GM19397 (cell line): Measurements from ENCODE around the gene VAMP4.
A peak's percentile ranks its signal among the peaks of the same experiment; 100 is the strongest.
"Not testable (repeated sequence)": the region's sequence is repeated elsewhere in the genome, so short reads cannot be mapped to it uniquely, and the experiment has no call there.

Source experiments
- ATAC-seq: cut with Tn5 transposase; IDR thresholded peaks from one replicate; pipeline ENCODE4 v1.9.1; 2021; ENCODE audit warnings: mild to moderate bottlenecking, moderate library complexity; ENCODE audit not compliant: unreplicated experiment

VAMP4 gene

DNA sequence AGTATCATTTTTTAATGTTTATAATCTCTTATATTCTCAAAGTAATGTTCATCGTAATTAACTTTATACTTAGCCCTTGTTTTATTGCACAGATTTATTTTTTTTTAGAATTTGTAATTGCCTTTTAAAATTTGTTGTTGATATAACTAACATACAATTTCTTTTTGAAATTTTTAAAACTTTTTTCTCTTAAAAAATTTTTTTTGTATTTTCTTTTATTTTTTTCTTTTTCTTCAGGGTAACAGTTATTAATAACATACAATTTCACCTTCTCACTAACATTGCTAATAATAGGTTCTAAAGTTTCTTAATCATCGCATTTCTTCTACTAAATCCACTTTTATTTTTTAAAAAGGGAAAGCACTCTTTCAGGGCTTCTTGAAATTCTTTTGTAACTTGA lies 11.3 kb upstream of the VAMP4 start:
- ATAC-seq = no peak

DNA sequence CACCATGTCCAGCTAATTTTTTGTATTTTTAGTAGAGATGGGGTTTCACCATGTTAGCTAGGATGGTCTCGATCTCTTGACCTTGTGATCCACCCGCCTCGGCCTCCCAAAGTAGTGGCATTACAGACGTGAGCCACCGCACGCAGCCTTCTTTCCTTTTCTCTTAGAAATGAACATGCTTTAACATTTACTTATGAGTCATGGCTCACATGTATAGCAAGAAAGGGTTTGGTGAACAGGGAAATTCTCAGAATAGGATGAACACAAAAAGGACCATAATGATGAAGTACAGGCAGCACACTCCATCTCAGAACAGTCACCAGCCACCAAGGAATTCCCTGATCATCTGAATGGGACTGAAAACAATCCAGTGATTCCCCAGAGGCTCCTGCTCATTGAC lies 9.4 kb upstream of the VAMP4 start:
- no peak for ATAC-seq

DNA sequence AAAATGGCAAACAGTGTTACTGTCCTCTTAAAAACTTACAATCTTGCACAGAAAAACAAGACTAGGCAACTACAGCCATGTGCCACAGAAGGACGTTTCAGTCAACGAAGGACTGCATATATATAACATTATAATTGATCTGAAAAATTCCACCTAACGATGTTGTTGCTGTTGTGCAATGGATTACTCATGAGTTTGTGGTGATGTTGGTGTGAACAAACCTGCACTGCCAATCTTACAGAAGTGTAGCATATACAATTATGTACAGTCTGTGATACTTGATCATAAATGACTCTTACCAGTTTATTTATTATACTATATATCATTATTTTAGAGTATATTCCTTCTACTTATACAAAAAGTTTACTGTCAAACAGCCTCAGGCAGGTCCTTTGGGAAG lies 6.8 kb upstream of the VAMP4 start:
- no peak for ATAC-seq

DNA sequence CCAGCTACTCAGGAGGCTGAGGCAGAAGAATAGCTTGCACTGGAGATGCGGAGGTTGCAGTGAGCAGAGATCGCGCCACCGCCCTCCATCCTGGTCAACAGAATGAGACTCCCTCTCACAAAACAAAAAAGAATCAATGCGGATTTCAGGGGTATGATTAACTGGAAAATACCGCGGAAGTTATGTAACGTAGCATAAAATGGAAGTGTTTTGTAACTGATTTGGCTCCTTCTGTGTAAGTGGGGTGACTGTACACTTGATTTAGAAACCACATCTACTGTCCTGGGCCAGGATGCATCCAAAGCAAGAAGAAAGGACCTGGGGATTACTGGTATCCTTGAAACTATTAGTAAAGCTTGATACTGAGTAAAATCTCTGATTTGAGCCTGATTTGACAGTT lies 3.1 kb upstream of the VAMP4 start:
- no peak for ATAC-seq

DNA sequence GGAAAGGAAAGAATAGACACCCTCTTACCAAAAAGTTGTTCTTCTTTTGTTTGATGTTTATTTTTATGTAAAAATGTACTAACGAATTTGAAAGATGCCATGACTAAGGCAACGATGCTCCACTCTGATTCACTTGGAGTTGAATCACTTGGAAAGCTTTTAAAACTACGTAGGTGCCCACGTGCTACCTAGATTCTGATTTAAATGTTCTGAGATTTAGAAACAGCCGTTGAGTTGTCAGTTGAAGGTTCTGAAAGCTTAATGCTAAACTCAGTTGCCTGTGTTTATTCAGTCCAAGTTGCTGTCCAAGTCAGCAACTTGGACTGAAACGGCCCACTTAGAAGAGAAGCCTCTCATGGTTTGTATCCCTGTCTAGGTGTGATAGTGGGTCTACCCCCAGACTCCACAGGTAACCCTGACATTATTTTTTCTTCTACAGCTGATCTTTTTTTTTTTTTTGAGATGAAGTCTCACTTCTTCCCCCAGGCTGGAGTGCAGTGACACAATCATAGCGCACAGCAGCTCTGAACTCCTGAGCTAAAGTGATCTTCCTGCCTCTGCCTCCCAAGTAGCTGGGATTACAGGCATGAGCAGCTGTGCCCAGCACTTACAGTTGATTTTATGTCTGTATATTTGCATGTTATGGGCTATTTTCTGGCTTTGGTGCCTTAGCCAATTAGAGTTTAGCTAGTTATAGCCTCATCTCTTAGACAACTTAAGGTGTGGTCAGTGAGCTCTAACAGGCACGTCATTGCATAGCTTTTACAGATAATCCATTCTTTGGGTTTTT lies 1.4 kb upstream of the VAMP4 start:
- ATAC-seq = no peak

DNA sequence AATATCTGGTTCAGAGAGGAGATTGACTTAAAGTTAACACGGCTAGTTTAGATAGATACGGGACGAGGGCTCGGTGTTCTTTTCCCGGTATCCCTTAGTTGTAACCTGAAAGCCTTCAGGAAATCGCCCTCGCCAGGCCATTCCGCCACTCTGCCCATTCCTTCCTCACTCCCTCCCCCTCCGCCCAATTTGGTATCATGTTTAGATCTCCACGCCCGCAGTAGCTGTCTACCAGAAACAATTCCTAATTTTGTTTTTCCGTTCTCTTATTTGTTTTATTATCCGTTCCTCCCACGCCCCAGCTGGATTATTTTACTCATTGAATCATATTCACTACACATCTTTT lies 685 bp upstream of the VAMP4 start:
- peak; percentile 2 for ATAC-seq

DNA sequence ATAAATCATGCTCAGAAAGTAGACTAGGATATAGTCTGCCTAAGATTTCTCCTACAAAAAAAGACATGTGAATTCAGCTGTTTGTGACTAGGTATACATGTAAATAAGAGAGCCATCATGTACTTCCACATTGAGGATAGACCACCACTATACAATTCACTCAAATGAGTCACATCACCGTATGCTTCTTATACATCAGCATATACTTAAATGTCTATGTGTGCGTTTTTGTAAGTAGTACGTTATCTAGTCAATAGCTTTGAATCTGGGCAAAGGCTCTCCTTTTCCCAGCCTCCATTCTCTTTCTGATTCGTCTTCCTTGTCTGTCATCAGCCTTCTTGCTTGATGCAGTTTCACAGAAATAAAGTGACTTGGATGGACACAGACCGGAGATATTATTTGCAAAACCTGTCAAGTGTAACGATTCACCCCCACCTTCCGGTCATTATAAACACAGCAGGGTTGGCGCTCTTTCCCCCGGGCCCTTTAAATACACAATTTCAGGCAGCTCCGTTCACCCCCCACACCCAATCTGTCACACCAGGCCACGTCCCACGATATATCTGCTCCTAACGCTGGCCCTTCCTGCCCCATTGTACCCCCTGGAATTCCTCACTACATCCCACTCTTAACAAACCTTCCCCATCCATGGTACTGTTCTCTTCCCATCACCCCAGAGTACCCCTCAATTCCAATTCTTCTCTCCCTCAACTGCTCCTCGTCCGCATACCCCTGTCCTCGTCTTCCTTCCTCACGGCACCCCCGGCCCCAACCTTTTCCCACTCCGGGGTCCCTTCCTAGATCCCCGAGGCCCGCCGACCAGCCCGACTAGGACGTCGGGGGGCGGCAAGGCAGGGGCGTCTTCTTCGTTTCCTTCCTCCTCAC lies 636 bp downstream of the VAMP4 start:
- peak; percentile 37 for ATAC-seq

DNA sequence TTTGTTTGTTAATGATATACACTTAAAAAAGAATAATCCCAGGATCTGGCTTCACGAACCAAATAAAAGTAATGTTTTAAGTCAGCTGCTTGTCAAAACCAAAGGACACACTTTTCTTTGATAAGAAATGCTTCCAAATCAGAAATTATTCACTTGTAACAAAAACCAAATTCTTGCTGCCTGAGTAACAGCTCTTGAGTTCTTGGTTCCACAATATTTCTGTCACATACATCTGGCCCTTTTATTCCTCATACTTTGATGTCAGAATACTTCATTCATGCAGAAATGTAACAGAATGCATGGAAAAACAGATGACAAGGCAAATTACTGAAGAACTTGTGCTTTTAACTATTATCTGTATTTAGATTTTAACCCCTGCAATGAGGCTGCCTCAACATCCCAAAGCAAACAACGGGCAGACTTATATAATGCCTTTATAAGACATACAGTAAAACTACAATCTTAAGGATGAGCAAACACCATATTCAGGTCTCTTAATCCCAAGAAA lies 1.5 kb downstream of the VAMP4 start:
- no peak for ATAC-seq

DNA sequence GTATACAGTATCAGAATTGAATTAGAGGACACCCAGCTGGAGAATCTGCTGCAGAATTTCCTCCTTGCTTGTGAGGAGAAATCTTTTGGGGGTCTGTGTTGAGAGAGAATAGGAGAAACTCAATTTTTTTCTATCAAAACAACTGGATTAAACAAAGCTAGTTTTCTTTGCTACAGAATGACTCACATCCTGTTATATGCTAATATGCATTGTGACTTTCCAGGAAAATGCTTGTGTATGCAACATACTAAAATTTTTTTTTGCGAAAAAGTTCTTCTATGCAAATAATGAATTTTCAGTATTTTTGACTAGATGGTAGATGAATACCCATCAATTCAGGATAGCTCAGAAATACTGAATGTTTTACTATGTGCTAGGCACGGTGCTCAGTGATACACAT lies 2.2 kb downstream of the VAMP4 start:
- ATAC-seq = no peak

DNA sequence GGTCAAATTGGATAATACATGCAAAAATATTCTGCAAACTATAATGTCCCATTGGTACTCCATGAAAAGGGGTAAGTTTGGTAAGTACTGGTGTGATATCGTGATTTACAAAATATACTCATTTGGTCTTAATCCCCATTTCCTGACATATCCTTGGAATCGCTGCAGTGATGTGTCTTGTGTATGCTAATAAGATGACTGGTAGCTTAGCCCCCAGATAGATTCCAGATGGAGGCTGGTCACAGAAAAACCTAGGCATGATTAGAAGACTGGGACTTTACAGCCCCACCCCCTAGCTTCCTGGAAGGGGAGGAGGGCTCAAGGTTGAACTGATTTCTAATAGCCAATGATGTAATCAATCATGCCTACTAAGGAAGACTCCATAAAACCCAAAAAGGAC lies 3.0 kb downstream of the VAMP4 start:
- no peak for ATAC-seq

DNA sequence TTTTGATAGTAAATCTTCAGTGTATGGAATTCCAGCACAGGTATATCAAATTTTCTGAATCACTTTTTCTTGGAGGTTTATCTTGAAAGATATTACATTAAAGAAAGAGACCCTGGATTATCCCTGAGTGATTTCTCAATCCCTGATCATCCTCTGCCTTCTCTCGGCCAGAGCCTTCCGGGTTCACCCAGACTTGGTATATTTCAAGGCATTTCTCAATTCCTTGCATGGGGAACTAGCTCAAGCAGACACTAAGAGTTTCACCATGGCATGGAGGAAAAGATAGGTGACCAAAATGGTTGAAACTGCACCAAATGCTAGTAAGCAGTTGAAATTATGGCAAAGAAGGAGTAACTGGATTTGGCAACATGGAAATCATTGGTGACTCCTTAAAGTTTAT lies 5.7 kb downstream of the VAMP4 start:
- ATAC-seq = no peak

DNA sequence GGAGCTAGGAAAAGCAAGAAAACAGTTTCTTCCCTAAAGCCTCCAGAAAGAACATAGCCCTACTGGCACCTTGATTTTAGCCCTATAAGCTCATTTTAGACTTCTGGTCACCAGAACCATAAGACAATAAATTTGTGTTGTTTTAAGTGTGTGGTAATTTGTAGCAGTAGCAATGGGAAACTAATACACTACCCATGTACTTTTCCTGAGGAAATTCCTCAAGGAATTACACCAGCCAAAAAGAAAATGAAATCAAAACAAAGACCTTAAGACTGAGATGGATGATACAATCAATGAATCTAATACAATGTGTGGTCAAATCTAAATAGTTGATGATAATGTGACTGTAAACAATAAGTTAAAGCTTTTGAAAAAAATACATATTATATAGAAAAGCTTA lies 11.8 kb downstream of the VAMP4 start:
- no peak for ATAC-seq

DNA sequence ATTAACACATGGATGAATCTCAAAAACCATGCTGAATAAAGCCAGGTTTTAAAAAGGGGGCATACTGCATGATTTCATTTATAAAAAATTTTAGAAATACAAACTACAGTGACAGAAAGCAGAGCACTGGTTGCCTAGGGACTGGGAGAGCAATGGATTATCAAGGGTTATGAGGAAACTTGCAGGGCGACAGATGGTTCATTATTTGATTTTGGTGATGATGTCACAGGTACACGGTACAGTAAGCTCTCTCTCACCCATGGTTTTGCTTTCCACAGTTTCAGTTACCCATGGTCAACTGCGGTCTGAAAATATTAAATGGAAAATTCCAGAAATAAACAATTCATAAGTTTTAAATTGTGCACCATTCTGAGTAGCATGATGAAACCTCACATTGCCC lies 14.1 kb downstream of the VAMP4 start:
- ATAC-seq = no peak

DNA sequence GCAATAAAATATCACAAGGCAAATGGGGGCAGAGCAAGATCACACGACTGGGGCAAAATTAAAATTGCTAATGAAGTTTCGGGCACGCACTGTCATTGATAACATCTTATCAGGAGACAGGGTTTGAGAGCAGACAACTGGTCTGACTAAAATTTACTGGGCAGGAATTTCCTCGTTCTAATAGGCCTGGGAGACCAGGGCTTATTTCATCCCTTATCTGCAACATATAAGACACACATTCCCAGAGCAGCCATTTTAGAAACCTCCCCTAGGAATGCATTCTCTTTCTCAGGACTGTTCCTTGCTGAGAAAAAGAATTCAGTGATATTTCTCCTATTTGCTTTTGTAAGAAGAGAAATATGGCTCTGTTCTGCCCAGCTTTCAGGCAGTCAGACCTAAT lies 18.7 kb downstream of the VAMP4 start:
- not testable (repeated sequence) for ATAC-seq

DNA sequence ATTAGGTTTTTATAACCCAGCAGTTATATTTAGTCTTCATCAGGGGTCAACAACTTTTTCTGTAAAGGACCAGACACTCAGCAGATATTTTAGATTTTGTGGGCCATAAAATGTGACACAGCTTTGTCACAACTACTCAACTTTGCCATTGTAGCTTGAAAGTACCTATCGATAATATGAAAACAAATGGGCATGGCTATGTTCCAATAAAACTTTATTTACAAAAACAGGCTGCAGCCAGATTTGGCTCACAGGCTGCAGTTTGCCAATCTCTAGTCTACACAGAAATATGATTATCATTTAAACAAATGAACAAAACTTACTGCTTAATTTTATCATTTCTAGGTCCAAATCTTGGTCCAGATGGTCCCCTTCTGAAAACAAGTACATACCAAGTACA lies 23.0 kb downstream of the VAMP4 start:
- no peak for ATAC-seq

DNA sequence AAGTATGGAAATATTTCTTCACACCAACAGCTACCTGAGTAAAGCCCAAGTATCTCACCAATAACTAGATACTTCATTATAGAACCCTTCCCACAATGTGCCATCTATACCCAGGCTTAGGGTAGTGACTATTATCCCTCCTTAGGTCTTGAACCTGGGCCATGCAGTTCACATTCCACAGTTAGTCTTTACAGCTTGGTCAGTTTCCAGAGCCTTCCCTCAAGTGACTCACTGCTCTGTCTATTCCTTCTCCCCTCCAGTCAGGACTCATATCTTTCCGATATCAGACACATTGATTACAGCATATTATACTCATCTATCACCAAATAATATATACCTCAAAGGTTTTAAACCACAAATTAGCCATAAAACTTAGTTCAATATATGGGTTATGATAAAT lies 23.6 kb downstream of the VAMP4 start:
- ATAC-seq = no peak

DNA sequence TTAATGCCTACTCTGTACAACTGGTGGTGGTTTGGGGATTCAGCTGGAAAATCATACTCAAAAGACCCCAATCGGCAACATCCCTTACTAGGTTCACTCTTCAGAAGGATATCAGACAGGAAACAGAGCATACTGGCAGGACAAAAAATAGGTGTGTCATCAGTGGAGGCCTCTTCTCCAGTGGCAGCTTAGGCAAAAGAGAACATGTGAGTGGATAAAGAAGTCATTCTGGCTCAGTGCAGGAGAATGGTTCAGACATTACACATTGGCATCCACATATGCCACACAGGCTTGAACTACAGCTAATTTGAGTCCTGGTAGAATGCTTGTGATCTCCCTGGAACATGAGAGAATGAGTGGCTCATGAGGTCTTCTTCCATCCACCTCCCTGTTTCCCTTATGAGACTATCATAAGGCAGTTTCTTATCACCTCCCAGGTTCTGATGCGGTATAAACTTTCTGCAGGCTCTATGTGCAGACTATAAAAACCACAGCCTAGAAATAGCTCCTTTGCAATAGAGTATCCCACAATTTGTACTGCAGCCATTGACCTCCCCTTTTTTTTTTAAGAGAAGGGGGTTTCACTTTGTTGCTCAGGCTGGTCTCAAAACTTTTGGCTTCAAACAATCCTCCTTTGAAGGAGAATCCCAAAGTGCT lies 24.7 kb downstream of the VAMP4 start:
- ATAC-seq = no peak

DNA sequence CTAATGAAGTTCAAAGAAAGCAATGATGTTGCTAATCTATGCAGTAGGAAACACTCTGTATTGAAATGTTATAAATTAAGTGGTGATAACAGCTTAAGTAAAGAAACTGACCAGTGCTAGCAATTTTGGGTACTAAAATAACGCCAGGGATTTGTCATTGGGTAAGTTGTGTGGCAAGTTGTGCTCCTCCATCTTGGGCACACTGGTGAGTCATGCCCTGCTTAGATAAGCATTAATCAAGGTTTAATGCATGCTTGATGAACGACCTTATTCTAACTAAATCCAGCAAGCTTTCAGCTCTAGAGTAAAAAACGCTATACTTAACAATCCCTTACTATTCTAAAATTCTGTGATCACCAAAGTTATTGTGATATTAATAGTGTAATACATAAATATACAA lies 25.2 kb downstream of the VAMP4 start:
- no peak for ATAC-seq

DNA sequence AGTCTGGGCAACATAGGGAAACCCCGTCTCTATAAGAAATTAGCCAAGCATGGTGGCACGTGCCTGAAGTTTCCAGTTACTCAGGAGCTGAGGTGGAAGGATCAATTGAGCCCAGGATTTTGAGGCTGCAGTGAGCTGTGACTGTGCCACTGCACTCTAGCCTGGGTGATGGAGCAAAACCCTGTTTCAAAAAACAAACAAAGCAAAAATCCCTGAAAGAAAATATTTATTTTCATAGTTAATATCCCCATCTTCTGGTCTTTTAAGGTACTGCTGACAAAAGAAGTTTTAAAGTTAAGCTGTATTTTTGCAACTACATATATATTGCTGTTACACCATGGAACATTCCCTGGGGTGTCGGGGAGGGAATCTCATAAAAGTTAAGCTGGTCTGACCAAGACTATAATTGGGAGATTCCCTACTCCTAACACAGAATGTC lies 26.0 kb downstream of the VAMP4 start:
- ATAC-seq = no peak

DNA sequence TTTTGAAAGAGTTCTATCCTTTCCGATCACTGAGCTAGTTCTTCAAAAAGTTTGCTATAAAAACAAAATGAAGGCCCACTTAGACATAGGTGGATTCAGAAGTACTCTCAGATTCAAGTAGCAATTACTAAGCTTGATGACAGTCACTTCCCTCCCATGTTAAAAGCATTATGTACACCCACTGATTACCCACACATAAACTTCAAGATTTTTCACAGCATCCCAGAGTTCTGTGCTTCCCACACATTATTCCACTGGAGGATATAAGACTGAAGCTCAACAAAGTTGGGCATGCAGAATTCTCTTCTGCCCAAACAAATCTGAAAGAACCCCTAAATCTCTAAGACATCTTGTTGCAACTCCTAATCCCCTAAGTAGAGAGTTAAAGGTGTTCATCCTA lies 29.5 kb downstream of the VAMP4 start:
- ATAC-seq = no peak

DNA sequence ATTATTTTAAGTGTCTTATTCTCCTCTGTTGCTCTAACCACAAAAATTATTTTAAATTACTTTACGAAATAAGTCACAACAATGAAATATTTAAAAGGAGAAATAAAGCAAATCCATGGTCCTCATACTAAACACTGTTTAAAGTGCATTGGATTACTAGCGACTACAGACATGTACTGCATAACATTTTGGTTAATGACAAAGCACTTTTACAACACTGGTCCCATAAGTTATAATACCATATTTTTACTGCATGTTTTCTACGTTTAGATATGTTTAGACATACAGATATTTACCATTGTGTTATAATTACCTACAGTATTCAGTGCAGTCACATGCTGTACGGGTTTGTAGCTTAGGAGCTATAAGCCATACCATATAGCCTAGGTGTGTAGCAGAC lies 30.2 kb downstream of the VAMP4 start:
- no peak for ATAC-seq

DNA sequence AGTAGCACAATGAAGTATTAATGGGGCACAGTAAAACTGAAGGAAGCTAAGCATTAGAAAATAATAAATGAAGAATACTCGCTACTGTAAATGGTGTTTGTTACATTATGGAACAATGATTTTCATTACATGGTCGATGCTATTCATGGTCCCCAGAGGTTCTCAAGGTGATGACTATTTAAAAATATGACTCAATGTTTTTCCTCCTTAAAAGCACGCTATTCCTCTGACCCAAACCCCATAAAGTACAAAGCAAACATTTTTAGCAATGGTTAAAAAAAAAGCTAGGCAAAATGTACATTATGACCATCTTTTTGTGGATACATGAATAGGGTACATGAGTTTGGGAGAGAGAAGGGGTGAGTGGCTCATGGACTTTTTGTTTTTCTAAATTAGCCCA lies 34.3 kb downstream of the VAMP4 start:
- no peak for ATAC-seq
